Activated naive CD4-positive, alpha-beta T cell treated with anti-CD3 and anti-CD28 coated beads, Interleukin-2, amount 10 ng/mL, durations not matched to agents 7 days and 5 days (primary cell): ENCODE results near the gene MAMLD1.
A peak's percentile ranks its signal among the peaks of the same experiment; 100 is the strongest.

ENCODE experiments used
- CTCF ChIA-PET: fragments of 350-600 bp; sonication (Branson Sonifier 250); formaldehyde crosslinking; loops from one replicate; lab custom pipeline; 2021; ENCODE audit warnings: antibody characterized with exemption; lab: Charles Lee
- DNase-seq: peaks from one replicate; pipeline ENCODE4 v3.0.0-alpha.2; 2020
- H3K27ac Mint-ChIP-seq: one replicate; pipeline ENCODE4 v1.8.0; 2021; ENCODE audit warnings: mild to moderate bottlenecking, moderate library complexity, mixed read lengths
- H3K27me3 Mint-ChIP-seq: one replicate; pipeline ENCODE4 v1.8.0; 2021; ENCODE audit warnings: mild to moderate bottlenecking, mixed read lengths
- H3K36me3 Mint-ChIP-seq: one replicate; pipeline ENCODE4 v1.8.0; 2021; ENCODE audit warnings: mixed read lengths
- H3K4me1 Mint-ChIP-seq: one replicate; pipeline ENCODE4 v1.8.0; 2021; ENCODE audit warnings: mixed read lengths
- H3K4me3 Mint-ChIP-seq: one replicate; pipeline ENCODE4 v1.8.0; 2021; ENCODE audit warnings: mild to moderate bottlenecking, moderate library complexity, mixed read lengths
- H3K9me3 Mint-ChIP-seq: one replicate; pipeline ENCODE4 v1.8.0; 2021; ENCODE audit warnings: mixed read lengths

Gene MAMLD1

DNA sequence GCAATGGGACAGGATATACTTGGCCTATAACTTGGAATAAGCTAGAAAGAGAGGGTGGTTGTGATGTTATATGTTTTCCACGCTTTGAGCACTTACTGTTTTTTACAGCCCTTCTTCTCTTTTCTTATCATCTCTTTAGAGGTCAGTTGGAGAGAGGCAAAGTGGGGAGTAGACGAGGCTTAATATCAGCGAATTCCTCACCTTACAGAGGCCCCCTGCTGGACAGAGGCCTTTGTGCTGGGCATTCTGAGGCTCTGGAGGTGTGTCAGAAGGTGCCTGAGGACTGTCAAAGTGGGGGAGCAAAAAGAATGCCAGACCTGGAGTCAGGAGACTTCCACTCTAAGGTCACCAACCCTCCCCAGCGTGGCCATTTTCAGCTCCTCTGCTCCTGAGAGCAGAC is 42.5 kb downstream of the MAMLD1 start:
- Mint-ChIP-seq H3K4me3 (no peak overlapping the region), H3K27me3 (peaks cover 6% of the 10 kb centered on the region), H3K36me3 (peaks cover 5% of the 10 kb centered on the region), H3K9me3 (no peaks in the 10 kb centered on the region), H3K27ac (no peak overlapping the region), H3K4me1 (peaks cover 43% of the 10 kb centered on the region)
- CTCF ChIA-PET: no interaction called here
- no peak for DNase-seq

DNA sequence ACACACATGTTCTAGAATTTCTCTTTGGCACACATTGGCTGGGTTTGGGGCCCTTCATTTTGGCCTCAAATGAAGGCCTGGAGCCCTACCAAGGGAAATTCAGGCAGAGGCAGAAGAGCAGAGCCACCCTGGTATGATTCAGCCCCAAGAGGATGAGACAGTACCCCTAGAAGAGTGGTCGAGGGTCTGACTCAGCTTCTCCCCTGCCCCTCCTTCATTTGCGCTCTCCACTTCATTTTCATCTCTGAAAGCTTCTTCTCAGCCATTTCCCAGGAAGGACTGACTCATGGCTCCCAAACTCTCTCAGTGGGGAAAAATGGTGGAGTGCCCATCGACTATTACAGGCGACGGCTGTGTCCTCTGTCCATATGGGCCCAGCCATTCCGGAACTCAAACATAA is 43.5 kb downstream of the MAMLD1 start:
- no peak overlapping the region for H3K4me3 Mint-ChIP-seq
- no peak for DNase-seq
- H3K27me3 Mint-ChIP-seq: peaks cover 6% of the 10 kb centered on the region
- CTCF ChIA-PET: no interaction called here
- no peak overlapping the region for H3K27ac Mint-ChIP-seq
- H3K36me3 Mint-ChIP-seq: peaks cover 8% of the 10 kb centered on the region
- no peaks in the 10 kb centered on the region for H3K9me3 Mint-ChIP-seq
- peaks cover 53% of the 10 kb centered on the region for H3K4me1 Mint-ChIP-seq

DNA sequence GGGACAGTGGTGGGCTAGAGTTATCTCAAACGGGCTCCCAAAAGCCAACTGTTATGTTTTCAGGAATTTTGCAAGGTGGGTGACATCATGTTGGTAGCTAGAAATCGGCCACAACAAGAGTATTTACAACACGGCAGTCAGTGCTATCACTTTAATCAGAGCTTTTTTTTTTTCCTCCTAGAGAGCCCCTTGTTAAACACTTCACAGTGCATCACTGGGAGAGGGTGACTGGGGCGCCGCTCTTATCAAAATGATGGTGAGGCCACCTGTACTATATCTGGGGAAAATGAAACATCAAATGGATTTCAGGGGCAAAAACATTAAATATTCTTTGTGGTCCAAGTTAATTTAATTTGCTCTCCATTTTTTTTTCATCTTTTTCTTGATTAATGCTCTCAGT is 44.9 kb downstream of the MAMLD1 start:
- H3K27me3 Mint-ChIP-seq: peaks cover 6% of the 10 kb centered on the region
- H3K4me1 Mint-ChIP-seq: peaks cover 64% of the 10 kb centered on the region
- H3K9me3 Mint-ChIP-seq: no peaks in the 10 kb centered on the region
- peaks cover 9% of the 10 kb centered on the region for H3K36me3 Mint-ChIP-seq
- H3K27ac Mint-ChIP-seq: no peak overlapping the region
- DNase-seq: no peak
- no peak overlapping the region for H3K4me3 Mint-ChIP-seq
- CTCF ChIA-PET: no interaction called here

DNA sequence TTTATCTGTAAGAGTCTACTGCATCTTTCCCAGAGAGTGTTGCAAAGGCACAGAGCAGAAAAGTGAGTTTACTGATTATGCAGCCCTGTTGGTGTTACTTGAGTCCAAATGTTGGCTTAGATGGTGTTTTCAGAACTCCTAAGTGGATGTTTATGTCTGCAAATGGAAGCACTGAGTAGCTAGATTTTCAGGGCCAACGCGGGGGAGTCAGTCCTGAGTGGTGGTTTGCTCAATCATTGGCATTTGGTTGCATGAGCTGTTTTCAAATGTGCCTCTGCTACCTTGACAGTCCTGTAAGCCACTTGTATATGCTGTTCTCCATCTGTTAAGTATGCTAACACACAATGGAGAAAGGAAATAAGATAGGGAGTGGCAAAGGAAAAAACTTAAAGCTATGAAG is 45.4 kb downstream of the MAMLD1 start:
- no peaks in the 10 kb centered on the region for H3K9me3 Mint-ChIP-seq
- no peak overlapping the region for H3K4me3 Mint-ChIP-seq
- no peak for DNase-seq
- CTCF ChIA-PET: no interaction called here
- H3K27ac Mint-ChIP-seq: no peak overlapping the region
- H3K4me1 Mint-ChIP-seq: peaks cover 63% of the 10 kb centered on the region
- H3K36me3 Mint-ChIP-seq: peaks cover 9% of the 10 kb centered on the region
- H3K27me3 Mint-ChIP-seq: peaks cover 4% of the 10 kb centered on the region

DNA sequence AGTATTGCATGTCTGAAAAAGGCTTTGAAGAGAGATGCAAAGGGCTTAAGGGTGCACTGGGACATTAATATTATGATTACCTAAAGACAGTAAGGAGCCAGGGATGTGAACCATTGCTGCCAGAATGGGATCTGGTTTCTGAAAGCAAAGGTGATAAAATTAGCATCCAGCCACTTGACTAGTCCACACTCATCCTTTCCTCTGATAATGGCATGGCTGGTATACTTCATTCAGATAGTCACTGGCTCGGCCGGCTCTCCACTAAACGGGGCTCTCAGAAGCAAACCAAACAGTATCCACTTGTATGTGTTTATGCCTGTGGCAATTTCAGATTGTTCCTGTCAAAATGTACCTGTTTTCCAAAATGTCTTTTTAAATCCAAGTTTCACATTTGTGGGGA is 46.4 kb downstream of the MAMLD1 start:
- Mint-ChIP-seq H3K36me3 (peaks cover 10% of the 10 kb centered on the region), H3K4me3 (no peak overlapping the region), H3K27ac (no peak overlapping the region), H3K4me1 (peaks cover 53% of the 10 kb centered on the region), H3K27me3 (peaks cover 4% of the 10 kb centered on the region), H3K9me3 (no peaks in the 10 kb centered on the region)
- no peak for DNase-seq
- CTCF ChIA-PET: interaction anchor here (0.9 kb wide), 1 partner anchor 44 kb away, joined by 3 read pairs; no protein-coding TSS in a partner anchor

DNA sequence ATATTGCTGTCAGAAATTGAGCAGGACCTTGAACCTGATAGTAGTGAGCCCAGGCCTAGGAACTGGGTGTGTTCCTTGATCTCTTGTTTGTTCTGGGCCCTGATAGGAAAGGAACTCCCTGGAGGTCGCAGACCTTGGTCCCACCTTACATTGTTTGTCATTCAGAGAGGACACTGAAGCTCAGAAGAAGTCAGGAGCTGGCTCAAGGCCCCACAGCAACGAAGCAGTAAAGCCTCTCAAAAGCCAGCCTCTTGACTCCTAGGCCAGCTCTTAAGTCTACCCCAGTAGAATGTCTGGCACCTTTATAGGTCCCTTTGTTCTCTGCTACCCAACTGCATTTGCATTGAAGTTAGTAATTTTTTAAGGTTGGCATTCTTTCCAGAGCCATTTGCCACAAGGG is 46.8 kb downstream of the MAMLD1 start:
- no peaks in the 10 kb centered on the region for H3K9me3 Mint-ChIP-seq
- CTCF ChIA-PET: interaction anchor here (0.9 kb wide), 1 partner anchor 45 kb away, joined by 3 read pairs; no protein-coding TSS in a partner anchor
- peak overlapping the region; percentile 89 for H3K27ac Mint-ChIP-seq
- H3K4me1 Mint-ChIP-seq: peaks cover 52% of the 10 kb centered on the region
- DNase-seq: no peak
- no peak overlapping the region for H3K4me3 Mint-ChIP-seq
- H3K36me3 Mint-ChIP-seq: peaks cover 10% of the 10 kb centered on the region
- peaks cover 4% of the 10 kb centered on the region for H3K27me3 Mint-ChIP-seq

DNA sequence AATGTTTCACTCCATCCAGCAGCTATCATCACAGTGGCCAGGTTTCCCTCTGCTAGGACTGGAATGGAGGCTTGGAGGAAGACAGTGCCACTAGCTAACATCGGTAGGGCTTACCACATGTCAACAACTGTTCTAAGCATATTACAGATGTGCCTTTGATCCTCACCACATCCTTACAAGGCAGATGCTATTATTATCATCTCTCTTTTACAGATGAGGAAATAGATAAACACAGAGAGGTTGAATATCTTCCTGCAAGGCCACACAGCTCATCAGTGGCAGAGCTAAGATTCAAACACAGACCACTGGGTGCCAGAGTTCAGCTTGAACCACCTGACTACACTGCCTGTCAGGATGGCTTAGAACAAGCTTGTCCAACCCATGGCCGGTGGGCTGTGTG is 47.4 kb downstream of the MAMLD1 start:
- peak; percentile 51 for DNase-seq
- peak overlapping the region; percentile 89 for H3K27ac Mint-ChIP-seq
- peaks cover 52% of the 10 kb centered on the region for H3K4me1 Mint-ChIP-seq
- peaks cover 10% of the 10 kb centered on the region for H3K36me3 Mint-ChIP-seq
- peak overlapping the region; percentile 37 for H3K4me3 Mint-ChIP-seq
- no peaks in the 10 kb centered on the region for H3K9me3 Mint-ChIP-seq
- CTCF ChIA-PET: interaction anchor here (0.8 to 0.9 kb wide), 2 partner anchors 38 to 45 kb away, joined by 3 read pairs; no protein-coding TSS in a partner anchor
- peaks cover 4% of the 10 kb centered on the region for H3K27me3 Mint-ChIP-seq

DNA sequence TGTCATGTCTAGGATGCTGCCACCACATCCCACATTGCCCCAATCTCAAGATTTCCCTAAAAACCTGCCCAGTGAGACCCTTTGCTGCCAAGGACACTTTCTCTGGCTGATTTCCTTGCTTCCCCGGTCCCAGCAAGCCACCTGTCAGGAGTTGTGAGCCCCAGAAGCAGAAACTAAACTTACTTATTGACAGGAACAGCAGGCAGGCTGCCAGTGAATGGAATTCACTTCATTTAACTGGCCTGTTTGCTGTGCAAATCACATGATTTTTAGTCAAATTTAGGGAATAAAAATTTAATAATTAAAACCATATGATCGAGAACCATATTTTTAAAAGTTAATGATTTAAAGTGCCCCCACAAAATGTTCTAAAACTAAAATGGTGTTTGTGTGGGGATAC is 48.5 kb downstream of the MAMLD1 start:
- H3K27me3 Mint-ChIP-seq: peaks cover 4% of the 10 kb centered on the region
- peak overlapping the region; percentile 24 for H3K27ac Mint-ChIP-seq

DNA sequence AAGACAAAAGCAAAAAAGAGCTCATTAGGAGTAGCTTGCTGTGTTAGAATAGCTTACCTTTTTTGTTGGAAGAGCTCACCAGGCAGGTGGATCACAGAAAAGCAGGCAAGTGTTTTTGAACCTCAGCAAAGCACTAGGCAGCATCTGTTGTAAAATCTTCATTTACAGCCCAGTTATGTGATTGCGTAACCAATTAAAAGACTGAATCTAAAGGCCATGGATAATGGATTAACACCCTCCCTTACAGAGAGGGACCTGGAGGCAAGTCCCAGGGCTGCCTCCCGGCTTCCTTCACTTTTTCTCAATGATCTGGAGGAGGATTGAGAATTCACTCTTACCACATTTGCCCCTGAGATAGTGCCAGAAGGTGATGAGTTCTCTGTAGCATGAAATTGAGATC is 51.1 kb downstream of the MAMLD1 start:
- no peak for DNase-seq
- H3K4me3 Mint-ChIP-seq: no peak overlapping the region
- no peak overlapping the region for H3K27ac Mint-ChIP-seq
- H3K9me3 Mint-ChIP-seq: no peaks in the 10 kb centered on the region
- peaks cover 38% of the 10 kb centered on the region for H3K4me1 Mint-ChIP-seq
- peaks cover 4% of the 10 kb centered on the region for H3K27me3 Mint-ChIP-seq
- peaks cover 9% of the 10 kb centered on the region for H3K36me3 Mint-ChIP-seq
- CTCF ChIA-PET: no interaction called here

More for the DNA sequence above, 48.5 kb downstream of the MAMLD1 start:
- Mint-ChIP-seq H3K36me3 (peaks cover 10% of the 10 kb centered on the region), H3K9me3 (no peaks in the 10 kb centered on the region), H3K4me1 (peaks cover 52% of the 10 kb centered on the region), H3K4me3 (no peak overlapping the region)
- CTCF ChIA-PET: no interaction called here
- no peak for DNase-seq

DNA sequence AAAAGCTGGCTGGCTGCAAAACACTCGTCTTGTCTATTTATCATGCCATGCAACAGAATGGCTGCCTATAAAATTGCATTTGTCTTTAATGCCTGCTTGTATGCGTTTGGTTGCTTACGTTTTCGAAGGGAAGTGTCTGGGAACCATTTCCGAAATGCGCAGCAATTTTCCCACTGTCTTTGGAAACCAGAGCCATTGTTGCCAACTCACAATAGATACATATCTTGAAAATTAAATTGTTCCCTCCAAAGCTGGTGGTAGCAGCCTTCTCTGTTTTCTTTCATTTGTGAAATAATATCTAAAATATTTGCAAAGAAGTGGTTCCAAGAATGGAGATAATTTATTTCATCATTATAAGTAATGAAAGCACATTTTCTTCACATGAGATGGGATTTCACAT is 53.4 kb downstream of the MAMLD1 start:
- DNase-seq: no peak
- Mint-ChIP-seq H3K36me3 (peaks cover 3% of the 10 kb centered on the region), H3K4me3 (no peak overlapping the region), H3K9me3 (peaks cover 2% of the 10 kb centered on the region), H3K27me3 (peaks cover 4% of the 10 kb centered on the region), H3K4me1 (peaks cover 15% of the 10 kb centered on the region), H3K27ac (no peak overlapping the region)
- CTCF ChIA-PET: no interaction called here

DNA sequence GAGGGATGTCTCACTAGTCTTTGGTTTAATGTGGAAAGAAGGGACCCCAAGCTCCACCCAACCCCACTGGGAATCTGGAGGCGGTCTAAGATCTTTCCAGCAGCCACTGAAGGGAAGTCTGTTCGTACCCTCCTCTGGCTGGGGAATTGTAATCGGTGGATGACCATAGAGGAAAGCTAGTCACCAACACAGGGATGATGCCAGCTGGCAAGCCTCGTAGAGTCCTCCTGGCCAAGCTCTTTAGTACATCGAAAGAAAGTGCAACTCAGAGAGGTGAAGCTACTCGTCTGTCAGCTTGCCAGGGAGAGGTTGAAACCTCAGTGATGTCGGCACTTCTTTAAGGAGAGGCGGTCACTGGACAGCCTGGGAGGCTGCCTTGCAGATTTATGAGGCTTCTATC is 58.7 kb downstream of the MAMLD1 start:
- H3K9me3 Mint-ChIP-seq: peaks cover 2% of the 10 kb centered on the region
- H3K27me3 Mint-ChIP-seq: no peaks in the 10 kb centered on the region
- no peak overlapping the region for H3K27ac Mint-ChIP-seq
- no peaks in the 10 kb centered on the region for H3K4me1 Mint-ChIP-seq
- no peak overlapping the region for H3K4me3 Mint-ChIP-seq
- no peak for DNase-seq
- CTCF ChIA-PET: no interaction called here
- no peaks in the 10 kb centered on the region for H3K36me3 Mint-ChIP-seq

DNA sequence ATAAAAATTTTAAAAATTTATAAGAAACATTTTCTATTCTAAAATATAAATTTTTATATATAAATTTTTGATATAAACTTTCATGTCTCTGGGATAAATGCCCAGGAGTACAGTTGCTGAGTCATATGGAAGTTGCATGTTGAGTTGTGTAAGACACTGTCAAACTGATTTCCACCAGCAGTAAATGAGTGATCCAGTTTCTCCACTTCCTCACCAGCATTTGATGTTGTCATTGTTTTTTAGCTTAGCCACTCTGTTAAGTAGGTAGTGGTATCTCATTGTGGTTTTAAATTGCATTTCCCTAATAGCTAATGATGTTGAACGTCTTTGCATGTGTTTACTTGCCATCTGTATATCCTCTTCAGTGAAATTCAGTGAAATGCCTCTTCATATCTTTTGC is 66.5 kb downstream of the MAMLD1 start:
- no peak for DNase-seq
- Mint-ChIP-seq H3K9me3 (no peaks in the 10 kb centered on the region), H3K36me3 (peaks cover 2% of the 10 kb centered on the region), H3K27ac (peak overlapping the region; percentile 42), H3K27me3 (peaks cover 8% of the 10 kb centered on the region), H3K4me1 (peaks cover 4% of the 10 kb centered on the region), H3K4me3 (no peak overlapping the region)
- CTCF ChIA-PET: no interaction called here

DNA sequence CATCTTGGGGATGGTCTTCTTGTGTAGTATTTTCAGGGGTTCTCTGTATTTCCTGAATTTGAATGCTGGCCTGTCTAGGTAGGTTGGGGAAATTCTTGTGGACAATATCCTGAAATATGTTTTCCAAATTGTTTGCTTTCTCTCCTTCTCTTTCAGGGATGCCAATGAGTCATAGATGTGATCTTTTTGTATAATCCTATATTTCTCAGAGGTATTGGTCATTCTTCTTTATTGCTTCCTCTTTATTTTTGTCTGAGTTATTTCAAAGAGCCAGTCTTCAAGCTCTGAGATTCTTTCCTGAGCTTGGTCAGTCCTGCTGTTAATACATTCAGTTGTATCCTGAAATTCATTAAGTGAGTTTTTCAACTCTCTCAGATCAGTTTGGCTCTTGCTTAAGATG is 73.1 kb downstream of the MAMLD1 start:
- peaks cover 4% of the 10 kb centered on the region for H3K36me3 Mint-ChIP-seq
- peaks cover 12% of the 10 kb centered on the region for H3K27me3 Mint-ChIP-seq
- peaks cover 3% of the 10 kb centered on the region for H3K9me3 Mint-ChIP-seq

DNA sequence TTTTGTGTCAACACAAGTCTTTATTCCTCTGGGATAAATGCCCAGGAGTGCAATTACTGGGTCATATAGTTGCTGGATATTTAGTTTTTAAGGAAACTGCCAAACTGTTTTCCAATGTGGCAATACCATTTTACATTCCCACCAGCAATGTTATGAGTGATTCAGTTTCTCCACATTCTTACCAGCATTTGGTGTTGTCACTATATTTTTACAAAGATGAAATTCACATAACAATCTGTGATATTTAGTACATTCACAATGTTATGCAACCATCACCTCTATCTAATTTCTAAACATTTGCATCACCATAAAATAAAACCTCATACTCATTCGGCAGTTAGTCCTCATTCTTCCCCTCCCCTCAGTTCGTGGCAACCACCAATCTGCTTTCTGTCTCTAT is 75.0 kb downstream of the MAMLD1 start:
- Mint-ChIP-seq H3K4me3 (no peak overlapping the region), H3K36me3 (peaks cover 6% of the 10 kb centered on the region), H3K27ac (no peak overlapping the region), H3K4me1 (no peaks in the 10 kb centered on the region), H3K9me3 (peaks cover 3% of the 10 kb centered on the region), H3K27me3 (peaks cover 12% of the 10 kb centered on the region)
- CTCF ChIA-PET: no interaction called here
- no peak for DNase-seq

More for the DNA sequence above, 73.1 kb downstream of the MAMLD1 start:
- no peaks in the 10 kb centered on the region for H3K4me1 Mint-ChIP-seq
- CTCF ChIA-PET: no interaction called here
- no peak overlapping the region for H3K27ac Mint-ChIP-seq
- no peak for DNase-seq
- no peak overlapping the region for H3K4me3 Mint-ChIP-seq

DNA sequence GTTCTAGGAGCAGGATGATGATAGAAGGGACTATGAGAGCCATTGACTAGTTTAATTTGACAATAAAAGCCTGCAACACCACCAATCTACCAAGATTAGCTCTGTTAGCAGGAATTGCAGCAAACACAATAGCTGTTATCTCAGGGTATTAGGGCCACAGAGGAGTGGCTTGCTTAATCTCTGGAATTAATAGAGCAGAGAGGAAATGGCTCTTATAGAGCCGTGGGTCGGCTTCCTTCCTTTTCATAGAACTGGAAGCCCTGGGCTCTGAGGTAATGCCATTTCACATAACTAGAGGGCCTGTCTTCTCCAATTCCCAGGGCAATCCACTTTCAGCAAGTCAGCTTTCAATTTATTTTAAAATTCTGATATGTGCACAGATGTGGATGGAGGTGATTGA is 83.0 kb downstream of the MAMLD1 start:
- Mint-ChIP-seq H3K4me1 (peaks cover 33% of the 10 kb centered on the region), H3K36me3 (peaks cover 4% of the 10 kb centered on the region), H3K27me3 (no peaks in the 10 kb centered on the region), H3K4me3 (no peak overlapping the region), H3K9me3 (no peaks in the 10 kb centered on the region), H3K27ac (no peak overlapping the region)
- DNase-seq: no peak
- CTCF ChIA-PET: interaction anchor here (0.9 to 1.2 kb wide), 2 partner anchors 41 to 68 kb away, joined by 3 read pairs; no protein-coding TSS in a partner anchor
